HG02588 (cell line): ENCODE data around the gene TSHZ3.

Experiments used
- ATAC-seq: cut with Tn5 transposase; IDR thresholded peaks from one replicate; pipeline ENCODE4 v1.9.1; 2021; ENCODE audit warnings: mild to moderate bottlenecking, moderate library complexity; ENCODE audit not compliant: unreplicated experiment

The TSHZ3 gene

GRCh38 chr19:31337008-31337914 is 12.0 kb downstream of the TSHZ3 start:
- no peak for ATAC-seq

- no peak for ATAC-seq
Observed at GRCh38 chr19:31335716-31336115, 13.5 kb downstream of the TSHZ3 start.

GRCh38 chr19:31334849-31335624 is 14.2 kb downstream of the TSHZ3 start:
- ATAC-seq, result no peak

GRCh38 chr19:31334101-31334848 is 15.0 kb downstream of the TSHZ3 start:
- ATAC-seq, result no peak

- no peak for ATAC-seq
Observed at GRCh38 chr19:31332096-31332495, 17.1 kb downstream of the TSHZ3 start.

DNA sequence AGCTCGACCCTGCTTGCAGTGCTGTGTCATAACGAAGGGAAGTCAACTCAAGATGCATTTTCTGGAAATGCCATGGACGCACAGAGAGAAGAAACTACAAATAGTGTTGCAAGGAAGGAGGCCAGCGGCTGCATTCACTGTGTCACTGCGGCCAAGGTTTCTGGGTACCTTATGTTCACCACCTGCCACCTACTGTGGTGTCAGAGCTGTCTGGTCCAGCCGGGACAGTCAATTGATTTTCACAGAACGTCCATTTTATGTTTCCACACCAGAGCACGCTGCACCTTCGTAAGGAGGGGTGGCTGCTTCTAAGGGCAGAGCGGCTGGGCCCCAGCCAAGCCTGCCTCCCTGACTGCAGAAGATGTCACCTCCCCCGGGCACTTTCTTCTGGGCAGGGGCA is 17.7 kb downstream of the TSHZ3 start:
- no peak for ATAC-seq

DNA sequence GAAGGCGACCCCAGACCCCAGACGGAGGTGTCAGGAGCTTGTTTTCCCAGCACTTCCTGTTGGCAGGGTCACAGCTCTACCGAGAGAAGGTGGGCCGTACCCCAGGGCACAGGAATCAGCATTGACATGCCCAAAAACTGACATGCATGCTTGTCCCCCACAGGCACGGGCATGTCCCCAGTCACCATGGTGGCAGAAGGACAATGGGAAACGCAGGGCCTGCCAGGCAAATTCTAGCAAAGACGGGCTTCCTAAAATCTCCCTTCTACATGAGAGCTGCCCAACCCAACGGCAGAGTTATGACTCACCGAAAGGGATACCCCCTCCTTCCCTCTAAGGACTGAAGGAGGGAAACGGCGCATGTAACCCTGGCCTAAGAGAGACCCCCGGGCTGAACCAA is 18.5 kb downstream of the TSHZ3 start:
- ATAC-seq, result no peak

DNA sequence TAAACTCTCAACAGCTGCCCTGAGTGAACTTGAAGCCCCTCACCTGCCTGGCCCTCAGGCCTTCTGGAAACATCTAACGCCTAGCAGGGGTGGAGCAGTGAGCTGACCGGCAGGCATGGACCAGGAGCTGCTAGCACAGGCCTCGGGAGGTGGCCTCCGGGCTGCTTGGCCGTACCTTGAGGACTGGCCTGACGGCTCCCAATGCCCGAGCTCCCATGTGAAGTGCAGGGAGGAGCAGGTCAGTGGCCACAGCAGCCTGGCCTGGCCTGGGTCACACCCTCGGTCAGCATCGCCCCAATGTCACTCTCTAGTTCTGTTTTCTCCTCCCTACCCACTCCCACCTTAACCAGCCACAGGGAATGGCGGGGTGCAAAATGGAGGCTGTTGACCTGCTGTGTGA is 19.0 kb downstream of the TSHZ3 start:
- no peak for ATAC-seq

- no peak for ATAC-seq
Observed at GRCh38 chr19:31329819-31330218, 19.4 kb downstream of the TSHZ3 start.

- no peak for ATAC-seq
Observed at GRCh38 chr19:31328238-31328637, 21.0 kb downstream of the TSHZ3 start.

GRCh38 chr19:31326329-31327028 is 22.8 kb downstream of the TSHZ3 start:
- no peak for ATAC-seq

GRCh38 chr19:31325342-31325741 is 23.9 kb downstream of the TSHZ3 start:
- no peak for ATAC-seq

DNA sequence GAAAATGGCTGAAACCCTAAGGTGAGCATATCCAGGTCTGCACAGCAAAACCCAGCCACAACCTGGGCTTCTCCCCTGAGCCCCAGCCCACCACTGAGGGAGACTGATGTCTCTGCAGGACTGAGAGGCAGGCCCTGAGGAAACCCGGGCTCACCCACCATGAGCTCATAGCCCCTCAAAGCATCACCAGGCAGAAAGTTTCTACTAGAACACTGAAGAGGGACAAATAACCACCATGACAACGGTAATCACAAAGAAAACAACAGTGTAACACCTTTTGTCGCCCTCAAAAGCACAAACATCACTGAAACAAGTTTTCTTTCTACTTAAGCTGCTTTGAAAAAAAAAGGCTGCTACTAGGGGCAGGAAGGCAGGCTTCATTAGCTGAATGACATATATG is 29.8 kb downstream of the TSHZ3 start:
- ATAC-seq, result no peak

DNA sequence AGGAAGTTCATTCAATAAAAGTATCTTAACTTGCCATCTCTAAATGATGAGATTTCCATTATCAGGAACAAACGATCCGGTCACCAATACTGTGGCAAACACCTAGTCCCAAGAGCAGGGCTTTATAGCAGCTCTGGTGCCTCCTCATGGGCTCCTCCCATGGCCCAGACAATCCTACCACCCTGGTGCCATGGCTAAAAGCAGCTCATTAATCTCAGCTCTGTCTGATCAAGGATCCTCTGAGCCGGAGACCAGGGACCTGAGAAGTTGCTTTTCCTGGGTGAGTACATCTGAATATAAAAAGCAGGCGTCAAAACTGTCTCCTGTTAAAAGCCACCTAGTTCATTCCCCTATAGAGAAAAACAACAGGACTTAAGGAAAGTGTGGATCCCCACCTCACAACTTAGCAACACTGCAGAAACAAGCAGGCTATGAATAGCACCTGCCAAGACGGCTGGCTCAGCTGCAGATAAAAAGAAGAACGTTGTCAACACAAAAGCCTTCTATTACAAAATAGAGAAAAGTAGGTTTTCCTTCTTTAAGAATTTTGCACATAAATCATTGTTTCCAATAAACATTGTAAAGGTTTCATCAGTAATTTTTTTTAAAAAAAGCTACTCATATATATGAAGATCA is 30.3 kb downstream of the TSHZ3 start:
- no peak for ATAC-seq

DNA sequence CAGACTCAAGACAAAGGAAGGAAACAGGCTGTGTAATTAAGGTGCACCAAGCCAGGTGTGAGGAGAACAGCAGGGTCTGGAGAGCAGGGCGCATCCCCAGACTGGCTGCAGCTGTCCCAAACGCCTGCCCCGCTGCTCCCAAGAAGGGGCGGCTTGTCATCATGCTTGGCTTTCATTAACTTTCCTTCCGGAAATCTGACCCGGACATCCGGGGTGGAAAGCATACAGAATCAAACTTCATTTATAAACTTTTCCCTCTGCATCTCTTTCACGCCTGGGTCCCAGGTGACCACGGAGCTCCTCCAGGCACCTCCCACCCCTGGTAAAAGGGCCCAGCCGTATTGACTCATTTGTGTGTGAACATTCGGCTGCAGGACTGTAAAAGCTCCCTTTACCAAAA is 31.7 kb downstream of the TSHZ3 start:
- ATAC-seq, result no peak

DNA sequence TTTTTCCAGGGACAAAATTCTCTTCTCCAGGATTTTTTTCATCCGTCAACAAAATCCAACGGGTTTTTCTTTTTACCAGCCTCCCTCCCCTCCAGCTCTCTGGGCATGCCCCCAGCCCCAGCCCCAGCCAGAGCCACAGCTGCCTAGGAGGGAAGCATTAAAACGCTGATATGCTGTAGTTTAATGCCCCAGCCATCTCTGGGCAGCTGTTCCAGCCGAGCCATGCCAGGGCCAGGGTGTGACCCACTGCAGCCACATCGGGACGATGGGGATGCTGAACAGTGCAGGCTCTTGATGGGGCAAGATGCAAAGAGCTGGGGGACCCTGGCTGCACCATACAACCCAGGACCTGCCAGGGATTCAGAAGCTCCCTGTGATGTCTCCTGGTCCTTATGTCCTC is 32.1 kb downstream of the TSHZ3 start:
- no peak for ATAC-seq

DNA sequence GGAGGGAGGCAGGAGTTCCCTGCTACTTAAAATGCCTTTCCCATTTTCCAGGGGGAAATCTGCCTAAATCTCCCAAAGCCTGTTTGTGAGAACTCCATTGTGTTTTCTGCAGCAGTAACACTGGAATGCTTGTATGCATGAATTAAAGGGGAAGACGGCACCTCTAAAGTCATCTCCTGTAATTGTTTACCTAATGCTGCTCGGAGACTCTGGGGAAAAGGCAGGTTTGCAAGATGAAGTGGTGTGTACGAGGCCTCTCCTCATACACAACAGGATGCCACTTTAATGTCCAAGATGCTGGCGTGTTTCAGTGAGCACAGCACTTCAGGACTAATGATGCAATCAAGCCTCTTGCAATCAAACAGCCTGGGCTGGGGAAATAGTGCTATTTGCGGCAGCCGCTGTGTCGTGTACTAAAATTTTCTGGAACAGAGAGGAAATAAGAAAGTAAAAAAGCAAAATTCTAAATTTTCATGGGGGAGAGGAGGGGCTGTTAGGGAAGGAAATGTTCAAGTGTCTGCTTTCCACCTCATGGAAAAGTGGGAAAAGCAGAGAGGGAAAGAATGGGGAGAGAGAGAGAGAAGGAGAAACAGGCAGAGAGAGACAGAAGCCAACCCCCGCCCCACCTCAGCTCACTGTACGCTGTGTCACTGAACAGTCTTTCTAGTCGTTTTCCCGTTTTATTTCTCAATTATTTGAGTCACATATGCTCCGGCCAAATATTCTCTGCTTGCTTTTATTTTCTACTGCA is 32.9 kb downstream of the TSHZ3 start:
- no peak for ATAC-seq

DNA sequence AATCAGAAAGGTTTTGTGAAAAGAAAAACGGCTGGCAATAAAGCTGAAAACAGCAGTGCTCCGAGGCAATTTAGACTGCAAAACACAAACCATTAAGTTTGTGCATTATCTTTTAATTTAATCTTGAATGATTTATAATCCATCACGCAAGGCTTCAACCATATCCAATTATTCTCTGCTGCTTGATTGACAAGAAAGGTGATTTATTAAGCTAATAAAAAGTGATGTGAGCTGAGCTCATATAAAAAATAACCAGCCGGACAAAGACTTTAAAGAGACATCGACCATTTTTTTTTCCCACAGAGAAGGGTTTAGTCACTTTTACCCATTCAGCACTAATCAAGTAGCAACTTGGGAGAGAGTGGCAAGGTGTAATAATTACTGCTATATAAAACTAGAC is 33.6 kb downstream of the TSHZ3 start:
- ATAC-seq, result no peak

DNA sequence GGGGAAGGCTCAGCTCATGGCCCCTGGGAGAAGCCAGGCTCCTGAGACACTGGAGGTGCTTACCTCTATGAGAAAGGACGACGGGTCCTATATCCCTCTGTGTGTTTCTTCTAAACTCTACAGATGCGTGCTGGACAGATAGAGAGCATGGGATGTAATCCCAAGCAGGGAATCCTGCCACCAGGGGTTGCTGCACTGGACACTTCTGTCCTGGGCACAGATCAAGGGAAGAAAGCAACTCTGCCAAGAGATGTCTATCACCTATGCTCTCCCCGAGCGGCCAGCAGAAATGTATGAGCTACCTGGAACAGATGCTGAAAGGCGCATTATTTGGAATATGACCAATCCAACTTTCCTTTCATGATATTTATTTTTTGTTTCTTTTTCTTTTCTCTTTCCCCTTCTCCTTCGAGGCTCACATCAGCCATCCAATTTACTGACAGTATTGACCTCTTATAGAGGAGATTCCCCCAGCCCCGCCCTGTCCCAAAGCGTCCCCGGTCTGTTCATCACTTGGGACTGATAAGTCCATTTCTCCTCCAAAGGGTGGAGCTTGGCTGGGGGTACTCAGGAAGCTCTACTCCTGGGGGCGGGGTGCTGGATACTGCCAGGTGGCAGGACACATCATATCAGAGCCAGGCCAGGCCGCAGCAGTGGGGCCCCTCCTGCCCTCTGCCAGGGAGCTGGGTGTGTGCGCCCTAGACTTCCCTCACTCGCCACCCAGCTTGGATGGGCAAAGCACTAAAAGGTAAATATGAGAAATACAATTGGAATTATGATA is 34.2 kb downstream of the TSHZ3 start:
- no peak for ATAC-seq
